Endothelial cell (in vitro differentiated cells): ENCODE results near the gene PGM2L1. TPM values are rescaled to one million over a fixed set of nuclear protein-coding genes. Genes with fewer than 3 reads are reported as not detected.

Experiments used
- DNase-seq: peaks from one replicate; pipeline ENCODE4 v3.0.0; 2021; ENCODE audit warnings: low spot score
- H3K27ac Mint-ChIP-seq: one replicate; pipeline ENCODE4 v1.8.0; 2021; ENCODE audit warnings: mixed read lengths, inconsistent platforms; ENCODE audit not compliant: unreplicated experiment
- H3K27me3 Mint-ChIP-seq: one replicate; pipeline ENCODE4 v1.8.0; 2021; ENCODE audit warnings: mild to moderate bottlenecking, moderate library complexity, mixed read lengths, inconsistent platforms; ENCODE audit not compliant: unreplicated experiment
- H3K36me3 Mint-ChIP-seq: one replicate; pipeline ENCODE4 v1.8.0; 2021; ENCODE audit warnings: mild to moderate bottlenecking, low read depth, mixed read lengths, inconsistent platforms; ENCODE audit not compliant: unreplicated experiment
- H3K4me1 Mint-ChIP-seq: one replicate; pipeline ENCODE4 v1.8.0; 2021; ENCODE audit warnings: mild to moderate bottlenecking, mixed read lengths, inconsistent platforms; ENCODE audit not compliant: unreplicated experiment
- H3K4me3 Mint-ChIP-seq: one replicate; pipeline ENCODE4 v1.8.0; 2021; ENCODE audit warnings: mild to moderate bottlenecking, mixed read lengths, inconsistent platforms; ENCODE audit not compliant: unreplicated experiment
- H3K9me3 Mint-ChIP-seq: one replicate; pipeline ENCODE4 v1.8.0; 2021; ENCODE audit warnings: mixed read lengths, inconsistent platforms; ENCODE audit not compliant: unreplicated experiment
- microRNA-seq: library from miRNA; unstranded; fragments of <30 nt; microRNA quantifications from one replicate; pipeline ENCODE4, GENCODE V29; 2020; ENCODE audit not compliant: unreplicated experiment
- total RNA-seq: library from RNA; stranded (reverse); fragmentation: NEBNext Ultra II Directional; extraction: Animal tissue kit (Norgen Biotek cat#: 25700); gene quantifications from one replicate; pipeline ENCODE4 v1.2.1, GENCODE V29; 2021; ENCODE audit not compliant: unreplicated experiment
- TF ChIP-seq, protein P1 (sequence below): fragments of 200-600 bp; sonication (generic); IDR thresholded peaks from one replicate; pipeline ENCODE4 v1.5.0; 2021; ENCODE audit warnings: antibody characterized with exemption; ENCODE audit not compliant: unreplicated experiment

PGM2L1 gene
- total RNA-seq, 1 donor from 2014 or later: 51.3 TPM

- Mint-ChIP-seq H3K27me3 (no peaks in the 10 kb centered on the region), H3K27ac (no peak overlapping the region), H3K4me3 (no peak overlapping the region), H3K9me3 (no peaks in the 10 kb centered on the region), H3K36me3 (peaks cover 4% of the 10 kb centered on the region), H3K4me1 (no peaks in the 10 kb centered on the region)
- DNase-seq: no peak
- TF ChIP-seq, protein P1, sequence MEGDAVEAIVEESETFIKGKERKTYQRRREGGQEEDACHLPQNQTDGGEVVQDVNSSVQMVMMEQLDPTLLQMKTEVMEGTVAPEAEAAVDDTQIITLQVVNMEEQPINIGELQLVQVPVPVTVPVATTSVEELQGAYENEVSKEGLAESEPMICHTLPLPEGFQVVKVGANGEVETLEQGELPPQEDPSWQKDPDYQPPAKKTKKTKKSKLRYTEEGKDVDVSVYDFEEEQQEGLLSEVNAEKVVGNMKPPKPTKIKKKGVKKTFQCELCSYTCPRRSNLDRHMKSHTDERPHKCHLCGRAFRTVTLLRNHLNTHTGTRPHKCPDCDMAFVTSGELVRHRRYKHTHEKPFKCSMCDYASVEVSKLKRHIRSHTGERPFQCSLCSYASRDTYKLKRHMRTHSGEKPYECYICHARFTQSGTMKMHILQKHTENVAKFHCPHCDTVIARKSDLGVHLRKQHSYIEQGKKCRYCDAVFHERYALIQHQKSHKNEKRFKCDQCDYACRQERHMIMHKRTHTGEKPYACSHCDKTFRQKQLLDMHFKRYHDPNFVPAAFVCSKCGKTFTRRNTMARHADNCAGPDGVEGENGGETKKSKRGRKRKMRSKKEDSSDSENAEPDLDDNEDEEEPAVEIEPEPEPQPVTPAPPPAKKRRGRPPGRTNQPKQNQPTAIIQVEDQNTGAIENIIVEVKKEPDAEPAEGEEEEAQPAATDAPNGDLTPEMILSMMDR: no peak
Observed at GRCh38 chr11:74282421-74282820, 115.8 kb downstream of the PGM2L1 start.

- no peaks in the 10 kb centered on the region for H3K27me3 Mint-ChIP-seq
- no peak overlapping the region for H3K27ac Mint-ChIP-seq
- DNase-seq: no peak
- peaks cover 4% of the 10 kb centered on the region for H3K36me3 Mint-ChIP-seq
- H3K4me1 Mint-ChIP-seq: no peaks in the 10 kb centered on the region
- no peaks in the 10 kb centered on the region for H3K9me3 Mint-ChIP-seq
- H3K4me3 Mint-ChIP-seq: no peak overlapping the region
- TF ChIP-seq, protein P1: no peak
Observed at GRCh38 chr11:74280494-74280893, 117.7 kb downstream of the PGM2L1 start.

Small RNAs within 50 kb of the gene (microRNA-seq; reads per million reads assigned to microRNA genes)
- 0.35 reads per million for gene MIR548AL

Other genes starting within 250 kb of the PGM2L1 start
- 23.9 TPM for gene C2CD3, start 227.4 kb downstream of the PGM2L1 start, total RNA-seq
- 27.2 TPM for gene PPME1, start 227.1 kb downstream of the PGM2L1 start, total RNA-seq
- 0.64 TPM for gene P4HA3, start 86.8 kb downstream of the PGM2L1 start, total RNA-seq
- 29.4 TPM for gene KCNE3, start 69.1 kb upstream of the PGM2L1 start, total RNA-seq
- 6.5 TPM for gene LIPT2, start 95.3 kb upstream of the PGM2L1 start, total RNA-seq
- gene POLD3, start 194.1 kb upstream of the PGM2L1 start, total RNA-seq: 16.0 TPM